HG02884 (cell line): ENCODE results near the gene USP36.
"Not testable (repeated sequence)": the region's sequence is repeated elsewhere in the genome, so short reads cannot be mapped to it uniquely, and the experiment has no call there.

ENCODE experiments used
- ATAC-seq: cut with Tn5 transposase; IDR thresholded peaks from one replicate; pipeline ENCODE4 v1.9.1; 2021; ENCODE audit warnings: mild to moderate bottlenecking, moderate library complexity; ENCODE audit not compliant: unreplicated experiment

Gene USP36

DNA sequence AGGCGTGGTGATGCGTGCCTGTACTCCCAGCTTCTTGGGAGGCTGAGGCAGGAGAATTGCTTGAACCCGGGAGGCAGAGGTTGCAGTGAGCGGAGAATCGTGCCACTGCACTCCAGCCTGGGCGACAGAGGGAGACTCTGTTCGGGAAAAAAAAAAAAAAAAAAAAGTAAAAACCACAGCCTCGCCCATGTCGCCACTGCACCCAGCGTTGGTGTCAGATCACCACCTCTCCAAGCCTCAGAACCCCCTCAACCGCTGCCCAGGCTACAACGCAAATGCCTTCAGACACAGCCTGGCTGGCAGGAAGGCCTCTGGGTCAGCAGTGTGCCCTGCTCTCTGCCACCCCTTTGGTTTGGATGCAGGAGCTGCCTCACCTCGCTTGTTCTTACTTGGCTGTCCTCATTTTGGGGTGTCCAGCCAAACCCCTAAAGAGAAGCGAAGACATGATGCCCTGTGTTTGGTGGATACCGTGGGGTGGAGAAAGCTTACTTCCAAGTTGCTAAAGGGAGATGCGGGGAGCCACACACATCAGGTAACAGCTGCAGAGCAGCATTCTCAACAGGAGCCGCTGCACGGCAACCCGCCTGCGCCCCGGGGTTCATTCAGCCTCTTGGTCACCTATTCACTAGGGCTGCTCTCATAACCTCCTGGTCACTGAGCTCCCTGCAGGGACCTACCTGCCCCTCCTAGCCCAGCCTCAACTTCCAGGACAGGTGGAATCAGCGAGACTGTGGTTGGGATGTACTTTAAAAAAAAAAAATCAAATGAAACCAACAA, 45.6 kb downstream of the USP36 start:
- ATAC-seq: no peak

DNA sequence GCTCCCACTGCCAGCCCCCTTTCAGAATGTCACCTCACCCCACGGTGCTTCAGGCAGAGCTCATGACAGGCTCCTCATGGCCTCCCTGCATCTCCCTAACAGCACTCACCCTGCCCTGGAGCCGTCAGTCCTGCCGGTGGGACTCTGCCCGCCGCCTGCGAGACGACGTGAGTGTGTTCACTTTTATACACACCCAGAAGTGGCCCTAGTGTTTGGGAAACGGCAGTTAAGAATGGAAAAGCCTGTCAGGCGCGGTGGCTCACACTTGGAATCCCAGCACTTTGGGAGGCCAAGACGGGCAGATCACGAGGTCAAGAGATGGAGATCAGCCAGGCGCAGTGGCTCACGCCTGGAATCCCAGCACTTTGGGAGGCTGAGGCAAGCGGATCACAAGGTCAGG, 46.2 kb downstream of the USP36 start:
- ATAC-seq: no peak

DNA sequence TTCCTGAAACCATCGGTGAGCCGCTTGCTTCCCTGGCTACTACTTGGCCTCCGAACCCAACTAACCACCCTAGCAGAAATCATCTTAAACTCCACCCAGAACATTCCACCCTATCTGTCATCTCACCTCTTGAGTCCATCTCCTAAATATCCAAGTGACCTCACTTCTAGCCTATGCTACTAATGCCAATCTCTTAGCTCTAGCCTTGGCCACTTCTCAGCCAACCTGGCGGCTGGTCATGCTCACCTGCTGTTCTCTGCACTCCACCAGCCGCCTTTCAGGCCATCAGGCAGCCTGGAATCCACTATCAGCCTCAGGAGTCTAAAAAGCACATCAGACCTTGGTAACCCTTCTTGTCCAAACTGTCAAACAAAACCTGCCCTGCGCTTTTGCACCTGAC, 46.6 kb downstream of the USP36 start:
- no peak for ATAC-seq

DNA sequence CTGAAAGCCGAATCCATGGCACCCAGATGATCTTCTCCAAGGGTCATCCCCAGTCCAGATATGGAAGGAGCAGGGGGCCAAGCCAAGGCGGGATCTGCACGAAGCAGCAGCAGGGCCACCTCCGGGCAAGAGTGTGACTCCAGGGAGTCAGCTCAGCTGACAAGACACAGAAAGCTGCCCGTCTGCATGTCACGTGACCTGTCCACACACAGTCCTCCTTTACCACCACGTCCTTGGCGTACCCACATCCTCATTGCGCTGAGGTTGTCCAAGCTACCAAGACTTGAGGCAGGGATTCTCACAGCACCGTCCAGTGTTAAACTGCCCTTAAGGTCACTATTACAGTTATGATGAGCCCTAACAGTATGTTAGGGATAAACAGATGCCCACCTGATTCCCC, 47.2 kb downstream of the USP36 start:
- no peak for ATAC-seq

DNA sequence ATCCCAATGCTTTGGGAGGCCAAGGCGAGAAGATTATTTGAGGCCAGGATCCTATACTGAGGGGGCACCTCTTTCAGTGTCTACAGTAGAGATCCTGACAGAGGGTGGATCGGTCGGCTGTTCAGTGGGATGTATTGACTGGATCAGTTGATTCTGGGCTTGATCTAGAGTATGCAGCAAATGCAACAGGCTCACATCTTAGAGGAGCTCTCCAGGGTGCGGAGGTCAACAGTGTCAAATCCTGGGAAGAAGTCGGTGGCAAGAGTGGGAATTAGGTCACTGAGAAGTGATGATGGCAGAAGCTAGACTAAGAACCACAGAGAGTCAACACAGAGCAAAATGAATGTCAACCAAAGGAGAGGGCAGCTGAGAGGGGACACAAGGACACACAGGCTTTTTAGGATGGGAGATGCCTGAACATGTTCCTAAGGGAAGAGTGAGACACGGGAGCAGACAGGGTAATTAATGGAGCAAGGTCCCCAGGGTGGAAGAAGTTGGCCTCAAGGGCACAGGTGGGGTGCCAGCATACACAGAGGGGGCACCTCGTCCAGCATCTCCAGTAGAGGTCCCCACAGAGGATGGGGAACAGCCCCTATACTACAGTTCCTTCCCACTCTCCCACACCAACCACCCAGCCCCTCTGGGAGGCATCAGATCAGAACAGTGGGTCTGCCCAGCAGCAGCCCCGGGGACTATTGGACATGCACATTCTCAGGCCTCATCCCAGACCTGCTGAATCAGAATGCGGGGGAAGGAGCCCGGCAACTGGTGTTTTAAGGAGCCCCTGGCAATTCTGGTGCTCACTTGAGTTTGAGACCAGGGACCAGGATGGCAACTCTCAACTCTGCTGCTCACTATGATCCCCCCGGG, 48.5 kb downstream of the USP36 start:
- ATAC-seq: no peak

- no peak for ATAC-seq
Observed at GRCh38 chr17:78790552-78790951, 50.1 kb downstream of the USP36 start.

DNA sequence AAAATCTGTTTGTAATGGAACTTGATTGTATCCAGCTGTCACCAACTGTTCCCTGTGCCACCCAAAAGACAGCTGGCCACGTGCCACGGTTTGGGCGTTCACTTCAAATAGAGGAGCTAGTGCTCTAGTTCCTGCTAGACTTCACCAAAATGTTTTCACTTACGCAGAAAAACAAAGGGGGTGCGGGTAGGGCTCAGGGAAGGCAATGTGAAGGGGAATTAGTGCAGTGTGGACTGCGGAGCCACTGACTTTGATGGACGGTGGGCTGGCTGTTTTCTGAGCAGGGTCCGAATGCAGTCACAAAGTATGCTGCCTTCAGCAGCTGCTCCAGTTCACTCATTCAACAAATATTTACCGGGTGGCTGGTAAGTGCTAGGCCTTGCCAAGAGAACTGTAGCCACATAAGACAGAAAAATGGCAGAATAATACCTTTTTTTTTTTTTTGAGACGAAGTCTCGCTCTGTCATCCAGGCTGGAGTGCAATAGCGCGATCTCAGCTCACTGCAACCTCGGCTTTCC, 50.9 kb downstream of the USP36 start:
- no peak for ATAC-seq

- ATAC-seq: no peak
Observed at GRCh38 chr17:78789149-78789662, 51.4 kb downstream of the USP36 start.

DNA sequence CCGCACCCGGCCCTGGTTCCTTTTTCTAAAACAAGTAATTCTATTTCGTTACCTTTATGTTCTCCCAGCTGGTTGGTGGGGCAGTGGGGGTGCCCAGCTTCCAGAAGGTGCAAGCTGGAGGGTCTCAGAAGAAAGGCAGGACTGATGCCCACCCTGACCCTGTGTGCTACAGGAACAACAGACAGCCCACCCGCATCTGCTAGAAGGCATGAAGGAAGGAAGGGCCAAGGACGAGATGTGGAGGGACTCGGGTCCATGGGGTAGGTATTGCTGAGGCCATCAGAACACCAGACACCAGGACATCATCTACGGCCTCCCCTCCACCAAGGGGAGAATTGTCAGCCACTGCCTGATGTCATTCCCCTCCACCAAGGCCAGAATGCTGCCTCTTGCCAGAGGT, 52.2 kb downstream of the USP36 start:
- ATAC-seq: no peak

DNA sequence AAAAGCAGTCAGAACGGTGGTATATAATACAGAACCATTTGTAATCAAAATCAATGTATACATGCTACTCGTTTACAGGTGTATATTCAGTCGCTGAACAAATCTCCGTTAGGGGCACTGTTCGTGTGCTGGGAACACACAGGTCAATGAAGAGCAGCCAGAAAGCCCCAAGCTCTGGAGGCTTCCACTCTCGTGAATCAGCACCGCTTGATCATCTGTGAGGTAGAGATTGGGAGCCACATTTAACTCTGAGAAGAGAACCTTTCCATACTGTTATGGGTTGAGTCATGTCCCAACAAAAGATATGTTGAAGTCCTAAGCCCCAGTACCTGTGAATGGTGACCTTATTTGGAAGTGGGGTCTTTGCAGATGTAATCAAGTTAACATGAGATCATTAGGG, 53.2 kb downstream of the USP36 start:
- ATAC-seq: no peak

- ATAC-seq: no peak
Observed at GRCh38 chr17:78785663-78786057, 55.0 kb downstream of the USP36 start.

DNA sequence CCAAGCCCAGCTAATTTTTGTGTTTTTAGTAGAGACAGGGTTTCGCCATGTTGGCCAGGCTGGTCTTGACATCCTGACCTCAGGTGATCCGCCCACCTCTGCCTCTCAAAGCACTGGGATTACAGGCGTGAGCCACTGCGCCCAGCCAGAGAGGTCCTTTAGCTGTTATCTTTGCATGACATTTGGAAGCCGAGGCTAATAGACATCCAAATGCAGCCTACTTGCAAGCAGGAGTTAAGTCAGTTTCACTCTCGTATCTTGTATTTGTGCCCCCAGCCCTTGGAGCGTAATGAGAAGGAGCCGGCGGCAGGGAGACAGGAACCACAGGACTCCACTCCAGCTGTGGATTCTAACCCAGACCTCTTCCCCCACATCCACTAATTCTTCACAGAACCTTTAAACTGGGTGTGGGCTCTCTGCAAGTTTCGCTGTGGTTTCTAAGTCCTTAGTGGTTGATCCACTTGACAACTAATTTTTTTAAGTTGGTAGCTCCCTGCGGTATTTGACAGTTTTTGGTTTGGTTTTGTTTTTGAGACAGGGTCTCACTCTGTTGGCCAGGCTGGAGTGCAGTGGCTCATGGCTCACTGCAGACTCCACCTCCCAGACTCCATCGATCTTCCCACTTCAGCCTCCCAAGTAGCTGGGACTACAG, 55.5 kb downstream of the USP36 start:
- ATAC-seq: no peak

DNA sequence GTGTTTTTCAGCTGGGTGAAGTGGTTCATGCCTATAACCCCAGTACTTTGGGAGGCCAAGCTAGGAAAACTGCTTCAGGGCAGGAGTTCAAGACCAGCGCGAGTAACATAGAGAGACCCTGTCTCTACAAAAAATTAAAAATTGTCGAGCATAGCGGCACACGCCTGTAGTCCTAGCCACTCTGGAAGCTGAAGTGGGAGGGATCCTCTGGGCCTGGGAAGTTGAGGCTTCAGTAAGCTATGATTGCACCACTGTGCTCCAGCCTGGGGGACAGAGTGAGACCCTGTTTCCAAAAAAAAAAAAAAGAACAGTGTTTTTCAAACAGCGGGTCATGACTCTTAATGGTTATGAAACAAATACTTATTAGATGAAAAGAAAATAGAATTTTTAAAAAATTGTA, 56.3 kb downstream of the USP36 start:
- ATAC-seq: no peak

DNA sequence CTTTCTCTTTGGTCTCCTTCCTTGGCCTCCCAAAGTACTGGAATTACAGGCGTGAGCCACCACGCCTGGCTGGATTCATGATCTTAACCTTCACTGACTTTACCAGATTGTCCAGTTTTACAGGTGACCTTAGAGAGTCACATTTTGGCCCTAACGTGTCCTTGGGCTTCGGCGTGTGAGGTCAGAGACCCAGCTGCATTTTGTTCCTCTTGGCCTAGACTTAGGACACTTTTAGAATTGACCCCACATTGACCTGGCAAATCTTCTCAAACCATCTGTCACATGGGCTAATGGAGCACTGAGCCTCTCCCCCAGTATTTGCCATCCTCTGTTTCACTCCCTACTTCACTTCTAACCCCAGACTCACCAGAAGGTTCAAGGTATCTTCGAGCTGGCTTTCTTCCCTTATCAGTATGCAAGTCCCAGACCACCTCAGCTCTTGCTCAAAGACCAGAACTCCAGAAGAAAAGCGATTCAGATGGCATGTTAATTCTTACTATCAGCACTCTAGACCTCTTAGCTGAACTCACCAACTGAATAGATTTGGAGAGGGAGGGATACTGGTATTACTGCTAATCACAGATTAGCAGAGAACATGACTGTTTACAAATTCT, 56.8 kb downstream of the USP36 start:
- no peak for ATAC-seq

DNA sequence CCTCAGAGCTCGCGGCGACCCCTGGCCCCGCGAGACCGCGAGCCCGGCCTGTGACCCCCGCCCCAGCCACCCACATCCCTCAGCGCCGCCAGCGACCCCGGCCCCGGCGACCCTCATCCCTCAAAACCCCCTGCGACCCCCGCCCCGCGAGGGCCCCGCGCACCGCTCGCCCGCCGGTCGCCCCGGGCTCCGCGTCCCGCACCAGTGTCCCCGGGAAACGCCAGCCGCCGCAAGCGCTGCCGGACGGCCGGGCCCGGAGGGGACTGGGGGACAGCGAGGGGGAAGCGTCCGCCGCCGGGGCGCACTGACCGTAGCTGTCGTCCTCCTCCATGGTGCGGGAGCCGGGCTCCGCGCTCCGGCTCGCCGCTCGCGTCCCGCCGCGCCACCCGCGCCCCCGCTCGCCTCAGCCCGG, 58.7 kb downstream of the USP36 start, which contains the start of gene CYTH1:
Gene CYTH1, minus strand, starts transcription at position 381 of the 412 bp plus-strand sequence. Its CDS starts 50 bp downstream, at position 331.
- ATAC-seq: peak; percentile 1

- no peak for ATAC-seq
Observed at GRCh38 chr17:78781104-78781892, 59.3 kb downstream of the USP36 start.

DNA sequence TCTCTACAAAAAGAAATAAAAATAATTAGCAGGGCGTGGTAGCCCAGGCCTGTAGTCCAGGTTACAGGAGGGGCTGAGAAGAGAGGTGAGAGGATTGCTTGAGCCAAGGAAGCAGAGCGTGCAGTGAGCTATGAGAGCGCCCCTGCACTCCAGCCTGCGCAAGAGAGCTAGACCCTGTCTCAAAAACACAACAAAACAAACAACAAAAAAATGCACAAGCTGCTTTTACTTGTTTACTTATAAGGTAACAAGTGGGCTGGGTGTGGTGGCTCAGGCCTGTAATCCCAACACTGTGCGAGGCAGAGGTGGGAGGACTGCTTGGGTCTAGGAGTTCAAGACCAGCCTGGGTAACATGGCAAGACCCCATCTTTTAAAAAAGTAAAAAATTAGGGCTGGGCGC, 60.3 kb downstream of the USP36 start:
- ATAC-seq: no peak

DNA sequence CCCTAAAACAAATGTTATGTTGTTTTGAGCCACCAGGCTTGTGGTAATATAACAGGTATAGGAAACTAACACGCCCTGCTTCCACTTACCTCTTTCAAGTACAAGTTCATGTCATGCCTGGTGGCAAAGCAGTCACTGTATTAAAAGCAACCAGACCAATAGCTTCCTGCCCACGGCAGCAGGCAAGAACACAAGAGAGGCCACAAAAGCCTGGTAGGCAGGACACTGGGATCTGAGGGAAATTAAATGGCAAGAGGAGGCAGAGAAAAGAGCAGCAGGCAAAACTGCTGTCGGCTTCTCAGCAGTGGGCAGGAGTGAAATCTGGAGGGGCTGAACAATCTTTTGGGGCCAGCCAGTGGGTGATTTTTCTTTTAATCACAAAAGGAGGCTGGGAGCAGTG, 60.8 kb downstream of the USP36 start:
- no peak for ATAC-seq

GRCh38 chr17:78779286-78779651, 61.3 kb downstream of the USP36 start:
- ATAC-seq: not testable (repeated sequence)

DNA sequence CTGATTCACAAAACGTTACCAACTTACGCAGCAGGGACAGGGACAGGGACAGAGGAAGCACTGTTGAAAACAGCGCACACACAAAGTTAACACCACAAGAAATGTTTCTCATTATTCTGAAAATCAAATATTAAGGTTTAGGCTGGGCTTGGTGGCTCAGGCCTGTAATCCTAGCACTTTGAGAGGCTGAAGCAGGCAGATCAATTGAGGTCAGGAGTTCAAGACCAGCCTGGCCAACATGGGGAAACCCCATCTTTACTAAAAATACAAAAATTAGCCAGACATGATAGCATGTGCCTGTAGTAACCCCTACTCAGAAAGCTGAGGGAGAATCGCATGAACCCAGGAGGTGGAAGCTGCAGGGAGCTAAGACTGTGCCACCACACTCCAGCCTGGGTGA, 62.7 kb downstream of the USP36 start:
- ATAC-seq: no peak
